ENCODE data around the gene INHBB.

Gene INHBB

GRCh38 chr2:120346026-120346666 lies at the start of gene INHBB:
Gene INHBB, plus strand, starts transcription at chr2:120346136. Its CDS starts 53 bp downstream, at chr2:120346189.
- TF ChIP-seq GATA2 (IDR thresholded peaks at IDR 0.05; ENCODE audit: low read depth, low read length) (no peak), GATA3 (IDR thresholded peaks at IDR 0.05; ENCODE audit: low read depth, low read length) (no peak)

GRCh38 chr2:120298173-120298835 lies 47.6 kb upstream of the INHBB start:
- TF ChIP-seq GATA3 (IDR thresholded peaks at IDR 0.05; ENCODE audit: low read depth, low read length) = no peak
- no peak for TF ChIP-seq GATA2 (IDR thresholded peaks at IDR 0.05; ENCODE audit: low read depth, low read length)

GRCh38 chr2:120299004-120299403 lies 46.9 kb upstream of the INHBB start:
- TF ChIP-seq GATA3 (IDR thresholded peaks at IDR 0.05; ENCODE audit: low read depth, low read length) (no peak), GATA2 (IDR thresholded peaks at IDR 0.05; ENCODE audit: low read depth, low read length) (no peak)

GRCh38 chr2:120299561-120299960 lies 46.4 kb upstream of the INHBB start:
- TF ChIP-seq GATA3 (IDR thresholded peaks at IDR 0.05; ENCODE audit: low read depth, low read length) (no peak), GATA2 (IDR thresholded peaks at IDR 0.05; ENCODE audit: low read depth, low read length) (no peak)

- TF ChIP-seq GATA3 (IDR thresholded peaks at IDR 0.05; ENCODE audit: low read depth, low read length) (no peak), GATA2 (IDR thresholded peaks at IDR 0.05; ENCODE audit: low read depth, low read length) (no peak)
Observed at GRCh38 chr2:120300385-120300784, 45.6 kb upstream of the INHBB start.

- TF ChIP-seq GATA3 (IDR thresholded peaks at IDR 0.05; ENCODE audit: low read depth, low read length) (no peak), GATA2 (IDR thresholded peaks at IDR 0.05; ENCODE audit: low read depth, low read length) (no peak)
Observed at GRCh38 chr2:120301284-120301683, 44.7 kb upstream of the INHBB start.

- TF ChIP-seq GATA3 (IDR thresholded peaks at IDR 0.05; ENCODE audit: low read depth, low read length) = no peak
- TF ChIP-seq GATA2 (IDR thresholded peaks at IDR 0.05; ENCODE audit: low read depth, low read length) = no peak
Observed at GRCh38 chr2:120302301-120302700, 43.6 kb upstream of the INHBB start.

GRCh38 chr2:120303177-120303576 lies 42.8 kb upstream of the INHBB start:
- TF ChIP-seq GATA2 (IDR thresholded peaks at IDR 0.05; ENCODE audit: low read depth, low read length) (no peak), GATA3 (IDR thresholded peaks at IDR 0.05; ENCODE audit: low read depth, low read length) (no peak)

GRCh38 chr2:120305296-120305695 lies 40.6 kb upstream of the INHBB start:
- no peak for TF ChIP-seq GATA2 (IDR thresholded peaks at IDR 0.05; ENCODE audit: low read depth, low read length)
- no peak for TF ChIP-seq GATA3 (IDR thresholded peaks at IDR 0.05; ENCODE audit: low read depth, low read length)

- TF ChIP-seq GATA2 (IDR thresholded peaks at IDR 0.05; ENCODE audit: low read depth, low read length) = no peak
- TF ChIP-seq GATA3 (IDR thresholded peaks at IDR 0.05; ENCODE audit: low read depth, low read length) = no peak
Observed at GRCh38 chr2:120305937-120306490, 39.9 kb upstream of the INHBB start.

- TF ChIP-seq GATA2 (IDR thresholded peaks at IDR 0.05; ENCODE audit: low read depth, low read length) = no peak
- TF ChIP-seq GATA3 (IDR thresholded peaks at IDR 0.05; ENCODE audit: low read depth, low read length) = no peak
Observed at GRCh38 chr2:120307482-120307881, 38.5 kb upstream of the INHBB start.

GRCh38 chr2:120308038-120308910 lies 37.7 kb upstream of the INHBB start:
- TF ChIP-seq GATA2 (IDR thresholded peaks at IDR 0.05; ENCODE audit: low read depth, low read length) = no peak
- TF ChIP-seq GATA3 (IDR thresholded peaks at IDR 0.05; ENCODE audit: low read depth, low read length) = no peak

GRCh38 chr2:120310136-120310535 lies 35.8 kb upstream of the INHBB start:
- TF ChIP-seq GATA3 (IDR thresholded peaks at IDR 0.05; ENCODE audit: low read depth, low read length) = no peak
- TF ChIP-seq GATA2 (IDR thresholded peaks at IDR 0.05; ENCODE audit: low read depth, low read length) = no peak

GRCh38 chr2:120312076-120312475 lies 33.9 kb upstream of the INHBB start:
- TF ChIP-seq GATA3 (IDR thresholded peaks at IDR 0.05; ENCODE audit: low read depth, low read length) (no peak), GATA2 (IDR thresholded peaks at IDR 0.05; ENCODE audit: low read depth, low read length) (no peak)

All from SH-SY5Y (cell line).